Endothelial cell of umbilical vein (primary cell): ENCODE data around the gene MC5R. TPM values are rescaled to one million over a fixed set of nuclear protein-coding genes. Genes with fewer than 3 reads are reported as not detected.

Experiments used
- BruUV-seq: library from RNA; stranded (reverse); fragments of 400-500 nt; replicated peaks from 2 replicates; lab custom pipeline; 2021; lab: Mats Ljungman, UMichigan
- CTCF ChIA-PET: fragments of 300-600, 350-600 bp; sonication (Branson Sonifier 250); formaldehyde crosslinking; loops from one replicate; lab custom pipeline; 2021; ENCODE audit warnings: antibody characterized with exemption, inconsistent platforms; lab: Charles Lee
- POLR2A ChIA-PET: fragments of 300-600, 350-600 bp; sonication (Branson Sonifier 250); formaldehyde crosslinking; loops from one replicate; lab custom pipeline; 2021; ENCODE audit warnings: antibody characterized with exemption, inconsistent platforms; lab: Charles Lee
- DNase-seq: peaks from one replicate; pipeline ENCODE4 v3.0.0-alpha.2; 2011; ENCODE audit warnings: low read depth, low spot score
- FAIRE-seq: peaks from 2 replicates; lab custom pipeline; 2011; peaks lifted over from hg19 to GRCh38; lab: Jason Lieb, UNC
- H2AFZ ChIP-seq: 2 replicates; pipeline ENCODE4 v1.6.0; 2012; ENCODE audit warnings: low read depth, low read length, control low read depth, inconsistent platforms
- H3K27ac ChIP-seq: 2 replicates; pipeline ENCODE4 v1.5.1; 2011; ENCODE audit warnings: low read depth, mild to moderate bottlenecking, control low read depth, low read length, moderate library complexity; ENCODE audit not compliant: insufficient read depth
- H3K27me3 ChIP-seq, 2 experiments: 2 replicates each; pipeline versions ENCODE4 v1.6.0 to v1.6.1; 2011; ENCODE audit warnings: low read length in 2 of 2, mixed read lengths in 1 of 2; ENCODE audit not compliant: control insufficient read depth in 2 of 2, insufficient read depth in 2 of 2
- H3K36me3 ChIP-seq, 2 experiments: 2 replicates in 1 of 2; 3 replicates in 1 of 2; pipeline ENCODE4 v1.5.1; 2011; ENCODE audit warnings: low read length in 2 of 2, mild to moderate bottlenecking in 1 of 2, moderate library complexity in 1 of 2; ENCODE audit not compliant: control insufficient read depth in 2 of 2, insufficient read depth in 2 of 2; ENCODE audit errors: extremely low read depth in 1 of 2
- H3K4me1 ChIP-seq: 3 replicates; pipeline ENCODE4 v1.5.1; 2011; ENCODE audit warnings: mild to moderate bottlenecking, low read length; ENCODE audit not compliant: control insufficient read depth, insufficient read depth; ENCODE audit errors: extremely low read depth
- H3K4me2 ChIP-seq: 2 replicates; pipeline ENCODE4 v1.6.1; 2011; ENCODE audit warnings: low read length, control low read depth, mixed read lengths; ENCODE audit not compliant: insufficient read depth
- H3K4me3 ChIP-seq, 3 experiments: fragments of 200-600 bp in 1 of 3; sonication (generic), shearing (Covaris generic) in 1 of 3; replicated peaks in 1 of 3; 2 replicates each; pipeline ENCODE4 v1.5.1; 2011 to 2016; ENCODE audit warnings: control low read depth in 3 of 3, low read length in 3 of 3, mild to moderate bottlenecking in 2 of 3, inconsistent platforms in 1 of 3, low read depth in 1 of 3, moderate library complexity in 1 of 3; ENCODE audit not compliant: insufficient read depth in 1 of 3
- H3K79me2 ChIP-seq: 2 replicates; pipeline ENCODE4 v1.6.0; 2012; ENCODE audit warnings: low read length, inconsistent platforms; ENCODE audit not compliant: control insufficient read depth, insufficient read depth
- H3K9ac ChIP-seq: replicated peaks from 2 replicates; pipeline ENCODE3; 2011; ENCODE audit warnings: low read length, control low read depth; ENCODE audit not compliant: insufficient read depth; ENCODE audit errors: extremely low read depth
- H3K9me1 ChIP-seq: replicated peaks from 3 replicates; pipeline ENCODE4 v1.6.0; 2011; ENCODE audit warnings: mild to moderate bottlenecking, low read length; ENCODE audit not compliant: control insufficient read depth, insufficient read depth; ENCODE audit errors: extremely low read depth
- H3K9me3 ChIP-seq: replicated peaks from 2 replicates; pipeline ENCODE4 v1.5.1; 2012; ENCODE audit warnings: low read length, inconsistent platforms; ENCODE audit not compliant: control insufficient read depth, insufficient read depth
- H4K20me1 ChIP-seq: replicated peaks from 2 replicates; pipeline ENCODE3; 2011; ENCODE audit warnings: mild to moderate bottlenecking, low read length; ENCODE audit not compliant: control insufficient read depth, insufficient read depth; ENCODE audit errors: extremely low read depth
- EZH2 ChIP-seq: IDR thresholded peaks from 2 replicates; pipeline ENCODE4 v1.6.1; 2012; ENCODE audit warnings: borderline replicate concordance, low read depth, mild to moderate bottlenecking, moderate library complexity, low read length, inconsistent platforms; ENCODE audit not compliant: severe bottlenecking
- FOS ChIP-seq: IDR thresholded peaks from 2 replicates; pipeline ENCODE4 v1.6.1; 2011; ENCODE audit warnings: mild to moderate bottlenecking, low read length, moderate library complexity, borderline replicate concordance; ENCODE audit not compliant: insufficient read depth
- JUN ChIP-seq: IDR thresholded peaks from 2 replicates; pipeline ENCODE4 v1.6.1; 2011; ENCODE audit warnings: borderline replicate concordance, low read depth; ENCODE audit not compliant: insufficient read length, insufficient read depth
- MYC ChIP-seq: IDR thresholded peaks from one replicate; pipeline ENCODE4 v1.6.1; 2011; ENCODE audit warnings: mild to moderate bottlenecking, low read depth, low read length
- POLR2A ChIP-seq: IDR thresholded peaks from 2 replicates; pipeline ENCODE4 v1.6.1; 2012; ENCODE audit warnings: low read depth, mild to moderate bottlenecking, control low read depth, low read length
- POLR2AphosphoS5 ChIP-seq: IDR thresholded peaks from 2 replicates; pipeline ENCODE4 v1.6.1; 2012; ENCODE audit warnings: low read depth, mild to moderate bottlenecking, control low read depth, low read length, moderate library complexity; ENCODE audit not compliant: insufficient read depth
- dilution Hi-C: fragments of 300-500 bp; cut with MboI; formaldehyde crosslinking; loops from one replicate; pipeline ENCODE4 v1.15.0; 2019; ENCODE audit warnings: low sequenced_read_pairs; ENCODE audit not compliant: extremely low pct_ligation_motif_present
- intact Hi-C: fragments of 100-400 bp; cut with micrococcal nuclease; formaldehyde crosslinking; loops from one replicate; pipeline ENCODE4 v1.10.0; 2022
- polyA plus RNA-seq, 4 experiments: library from polyadenylated mRNA; depleted of rRNA in 3 of 4; stranded (reverse) in 3 of 4; unstranded in 1 of 4; fragments of >200 nt; gene quantifications; 2 replicates each; pipeline versions ENCODE4 v1.2.1 to v1.2.3, GENCODE V29; 2011 to 2012; ENCODE audit warnings: missing spikeins in 1 of 4
- total RNA-seq: library from RNA; stranded (reverse); gene quantifications from 2 replicates; pipeline ENCODE4 v1.2.3, GENCODE V29; 2021

Gene MC5R
- total and polyA plus RNA-seq, 2 donors (not counting 3 experiments of a cell fraction or from before 2014, with no cell fraction given) = not detected

- no peaks in the 10 kb centered on the region for H3K79me2 ChIP-seq
- H4K20me1 ChIP-seq = no peaks in the 10 kb centered on the region
- no peak overlapping the region for H2AFZ ChIP-seq
- H3K9ac ChIP-seq = no peak overlapping the region
- dilution Hi-C loops = no loop called here
- H3K4me3 ChIP-seq = no peak overlapping the region
- intact Hi-C loops = no loop called here
- no peaks in the 10 kb centered on the region for H3K9me1 ChIP-seq
- H3K27ac ChIP-seq = no peak overlapping the region
- ChIA-PET POLR2A (no interaction called here), CTCF (interaction anchor here (0.9 kb wide), 1 partner anchor 45 kb away, joined by 3 read pairs; the partner anchor contains the start of gene MC5R)
- no peaks in the 10 kb centered on the region for H3K9me3 ChIP-seq
- no peak overlapping the region for H3K4me2 ChIP-seq
- peaks cover 2 to 3% of the 10 kb centered on the region in 2 experiments for H3K27me3 ChIP-seq
- DNase-seq = no peak
- no peak for FAIRE-seq
- no peak for TF ChIP-seq EZH2
- TF ChIP-seq JUN = no peak
- no peak for TF ChIP-seq MYC
- no peak for TF ChIP-seq POLR2A
- no peak for TF ChIP-seq FOS
- no TSS peak for BruUV-seq
- H3K36me3 ChIP-seq = no peaks in the 10 kb centered on the region
- no peaks in the 10 kb centered on the region for H3K4me1 ChIP-seq
Measured at GRCh38 chr18:13868501-13869271, 44.7 kb downstream of the MC5R start.

GRCh38 chr18:13871701-13872100, 47.8 kb downstream of the MC5R start:
- Histone ChIP-seq H4K20me1 (no peaks in the 10 kb centered on the region), H3K9me1 (no peaks in the 10 kb centered on the region), H3K9ac (no peak overlapping the region), H3K36me3 (no peaks in the 10 kb centered on the region), H3K9me3 (no peaks in the 10 kb centered on the region), H3K4me1 (no peaks in the 10 kb centered on the region), H2AFZ (no peak overlapping the region), H3K4me3 (no peak overlapping the region), H3K27ac (no peak overlapping the region), H3K79me2 (no peaks in the 10 kb centered on the region), H3K4me2 (no peak overlapping the region), H3K27me3 (peaks cover 2 to 3% of the 10 kb centered on the region in 2 experiments)
- TF ChIP-seq POLR2AphosphoS5 = no peak
- BruUV-seq = no TSS peak
- CTCF ChIA-PET = no interaction called here
- dilution Hi-C loops (no loop called here), intact Hi-C loops (no loop called here)
- FAIRE-seq (no peak), DNase-seq (no peak)
- POLR2A ChIA-PET = no interaction called here
